Adrenal gland (tissue), 12 donors: ENCODE data around the gene CCDC85C. TPM values are rescaled to one million over a fixed set of nuclear protein-coding genes. Genes with fewer than 3 reads are reported as not detected.

Source experiments
- DNase-seq, 7 donors: peaks; one replicate each; pipeline ENCODE4 v3.0.0-alpha.2; 2019 to 2020
- H3K27ac ChIP-seq, 5 donors: fragments of 200-600 bp; sonication (generic) in 4 of 5; 1 replicate in 3 of 5; 2 replicates in 2 of 5; pipeline versions ENCODE4 v1.5.1 to v1.8.0; 2016 to 2020; ENCODE audit warnings: mild to moderate bottlenecking in 1 of 5
- H3K27me3 ChIP-seq: fragments of 200-600 bp; 2 replicates; pipeline ENCODE4 v1.8.0; 2021
- H3K36me3 ChIP-seq, 2 donors: fragments of 200-600 bp; replicated peaks in 1 of 2; 1 replicate in 1 of 2; 2 replicates in 1 of 2; pipeline versions ENCODE4 v1.5.1 to v1.8.0; 2018 to 2022
- H3K4me1 ChIP-seq, 2 donors: fragments of 200-600 bp; replicated peaks in 1 of 2; 1 replicate in 1 of 2; 2 replicates in 1 of 2; pipeline versions ENCODE4 v1.5.1 to v1.8.0; 2018 to 2021
- H3K4me3 ChIP-seq, 4 donors: fragments of 200-600 bp; sonication (generic) in 3 of 4; one replicate each; pipeline ENCODE4 v1.5.1; 2016 to 2018
- H3K9me3 ChIP-seq, 3 donors: fragments of 200-600 bp; sonication (generic) in 1 of 3; replicated peaks in 1 of 3; 1 replicate in 2 of 3; 2 replicates in 1 of 3; pipeline versions ENCODE4 v1.5.1 to v1.8.0; 2016 to 2021
- POLR2A ChIP-seq, 2 donors: fragments of 450-650 bp; IDR thresholded peaks; one replicate each; pipeline ENCODE4 v1.6.1; 2017; ENCODE audit warnings: antibody characterized with exemption in 2 of 2, mild to moderate bottlenecking in 2 of 2, moderate library complexity in 1 of 2
- WGBS, 4 donors: extraction: QIAGEN DNeasy Blood & Tissue Kit in 2 of 4; methylation state at CpG; one replicate each; pipeline versions ENCODE4 v1.1.5 to v1.1.7; 2013 to 2017; 5-methylcytosine and 5-hydroxymethylcytosine counted together
- intact Hi-C, 2 donors: fragments of 100-400 bp; cut with DNase I; formaldehyde crosslinking; loops; one replicate each; pipeline versions ENCODE4 v1.14.1 to v1.15.0; 2022 to 2023
- polyA plus RNA-seq, 3 donors: library from polyadenylated mRNA; stranded (reverse); fragments of 200-250 nt in 2 of 3; fragments of 350-450 nt in 1 of 3; fragmentation: Illumina TruSeq in 1 of 3; extraction: RNeasy Lipid Tissue Mini Kit (QIAGEN cat#74804) in 1 of 3; gene quantifications; one replicate each; pipeline ENCODE4 v1.2.3, GENCODE V29; 2013 to 2014
- total RNA-seq, 9 donors: library from RNA; depleted of rRNA in 4 of 9; stranded (reverse); fragments of >200 nt in 4 of 9; fragments of 120-200 nt in 1 of 9; fragmentation: NEBNext Ultra II Directional in 1 of 9; extraction: Animal tissue kit (Norgen Biotek cat#: 25700) in 1 of 9; gene quantifications; one replicate each; pipeline versions ENCODE4 v1.1.0 to v1.2.4, GENCODE V29; 2013 to 2023
- TF ChIP-seq, protein P1 (sequence below), 6 experiments: fragments of 450-650 bp in 4 of 6; fragments of 200-600 bp in 2 of 6; sonication (generic) in 1 of 6; IDR thresholded peaks; 1 replicate in 5 of 6; 2 replicates in 1 of 6; pipeline versions ENCODE4 v1.5.1 to v1.8.0; 2016 to 2021; ENCODE audit warnings: antibody characterized with exemption in 6 of 6, mild to moderate bottlenecking in 2 of 6, moderate library complexity in 1 of 6
- donor health status: healthy with polysubstance abuse.
- donor health status: Bipolar disorder and iron deficiency.
- donor health status: DM: yes; HTN: yes; CAD: no.
- donor health status: DM: no; HTN: no; CAD: no.
- donor health status: DM: no; HTN: no; CAD: no.
- donor health status: DM: yes; HTN: yes; CAD: no.

Gene CCDC85C
- total and polyA plus RNA-seq, 12 donors = 4.2 to 59.0 (median 37.9) TPM

DNA sequence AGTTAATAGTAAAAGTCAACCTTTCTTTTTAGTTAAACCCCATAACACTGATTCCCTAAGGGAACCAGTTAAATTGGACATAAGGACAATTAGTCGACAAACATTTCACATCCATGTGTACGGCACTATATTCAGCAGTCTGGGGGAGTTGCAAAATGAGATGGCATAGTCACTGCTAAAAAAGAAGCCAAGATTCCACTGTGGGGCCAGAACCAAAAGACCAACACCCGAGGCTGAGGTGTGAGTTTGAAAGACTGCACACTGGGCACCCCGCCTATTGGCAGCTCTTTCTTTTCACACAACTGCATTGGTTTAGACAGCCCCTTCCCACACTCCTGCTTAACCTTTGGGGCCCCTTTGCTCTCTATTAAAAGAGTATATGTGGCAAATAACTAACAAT, 140.0 kb downstream of the CCDC85C start:
- Histone ChIP-seq H3K4me3 (no peak overlapping the region), H3K4me1 (peaks cover 0 to 12% of the 10 kb centered on the region in 2 donors), H3K27me3 (no peaks in the 10 kb centered on the region), H3K27ac (no peak overlapping the region), H3K9me3 (no peaks in the 10 kb centered on the region), H3K36me3 (peaks cover 0 to 33% of the 10 kb centered on the region in 2 donors)
- intact Hi-C loops = no loop called here
- TF ChIP-seq, protein P1, sequence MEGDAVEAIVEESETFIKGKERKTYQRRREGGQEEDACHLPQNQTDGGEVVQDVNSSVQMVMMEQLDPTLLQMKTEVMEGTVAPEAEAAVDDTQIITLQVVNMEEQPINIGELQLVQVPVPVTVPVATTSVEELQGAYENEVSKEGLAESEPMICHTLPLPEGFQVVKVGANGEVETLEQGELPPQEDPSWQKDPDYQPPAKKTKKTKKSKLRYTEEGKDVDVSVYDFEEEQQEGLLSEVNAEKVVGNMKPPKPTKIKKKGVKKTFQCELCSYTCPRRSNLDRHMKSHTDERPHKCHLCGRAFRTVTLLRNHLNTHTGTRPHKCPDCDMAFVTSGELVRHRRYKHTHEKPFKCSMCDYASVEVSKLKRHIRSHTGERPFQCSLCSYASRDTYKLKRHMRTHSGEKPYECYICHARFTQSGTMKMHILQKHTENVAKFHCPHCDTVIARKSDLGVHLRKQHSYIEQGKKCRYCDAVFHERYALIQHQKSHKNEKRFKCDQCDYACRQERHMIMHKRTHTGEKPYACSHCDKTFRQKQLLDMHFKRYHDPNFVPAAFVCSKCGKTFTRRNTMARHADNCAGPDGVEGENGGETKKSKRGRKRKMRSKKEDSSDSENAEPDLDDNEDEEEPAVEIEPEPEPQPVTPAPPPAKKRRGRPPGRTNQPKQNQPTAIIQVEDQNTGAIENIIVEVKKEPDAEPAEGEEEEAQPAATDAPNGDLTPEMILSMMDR (IDR thresholded peaks at IDR 0.05) = no peak
- TF ChIP-seq POLR2A (IDR thresholded peaks at IDR 0.05) = no peak
- 81 to 93% (median 92%) methylated on average over 4 of the region's 4 CpGs for WGBS, 4 donors
- DNase-seq = no peak

DNA sequence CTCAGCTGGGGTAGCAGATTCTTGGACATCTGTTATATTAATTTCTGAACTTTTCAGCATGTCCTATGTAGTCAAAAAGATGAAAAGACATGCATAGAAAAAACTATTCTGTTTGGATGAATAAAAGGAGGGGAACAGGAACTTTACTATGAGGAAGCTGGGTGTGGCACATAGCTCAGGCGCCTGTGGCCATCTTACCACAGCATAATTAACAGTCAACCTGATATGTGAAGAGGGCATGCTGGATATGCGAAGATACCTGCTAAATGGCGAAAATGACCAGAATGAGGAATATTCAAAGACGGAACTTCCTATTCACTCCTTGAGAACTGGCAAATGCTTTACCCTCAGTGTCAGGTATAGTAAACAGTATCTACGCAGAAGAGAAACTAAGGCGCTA, 141.8 kb downstream of the CCDC85C start:
- TF ChIP-seq POLR2A (IDR thresholded peaks at IDR 0.05) = no peak
- TF ChIP-seq, protein P1 (IDR thresholded peaks at IDR 0.05) = no peak
- Histone ChIP-seq H3K27me3 (no peaks in the 10 kb centered on the region), H3K9me3 (no peaks in the 10 kb centered on the region), H3K4me3 (no peak overlapping the region), H3K27ac (no peak overlapping the region), H3K36me3 (peaks cover 0 to 43% of the 10 kb centered on the region in 2 donors), H3K4me1 (peaks cover 0 to 5% of the 10 kb centered on the region in 2 donors)
- 65 to 78% (median 76%) methylated on average over 6 of the region's 6 CpGs for WGBS, 4 donors
- intact Hi-C loops = no loop called here
- DNase-seq = no peak

- TF ChIP-seq, protein P1 (IDR thresholded peaks at IDR 0.05) = no peak
- no peak for TF ChIP-seq POLR2A (IDR thresholded peaks at IDR 0.05)
- H3K27me3 ChIP-seq = no peaks in the 10 kb centered on the region
- no peak overlapping the region for H3K27ac ChIP-seq
- DNase-seq = no peak
- H3K4me1 ChIP-seq = no peaks in the 10 kb centered on the region
- peaks cover 0 to 48% of the 10 kb centered on the region in 2 donors for H3K36me3 ChIP-seq
- 87 to 96% (median 95%) methylated on average over 5 of the region's 5 CpGs for WGBS, 4 donors
- H3K4me3 ChIP-seq = no peak overlapping the region
- intact Hi-C loops = no loop called here
- H3K9me3 ChIP-seq = no peaks in the 10 kb centered on the region
Observed at GRCh38 chr14:99461411-99462085, 142.5 kb downstream of the CCDC85C start.

DNA sequence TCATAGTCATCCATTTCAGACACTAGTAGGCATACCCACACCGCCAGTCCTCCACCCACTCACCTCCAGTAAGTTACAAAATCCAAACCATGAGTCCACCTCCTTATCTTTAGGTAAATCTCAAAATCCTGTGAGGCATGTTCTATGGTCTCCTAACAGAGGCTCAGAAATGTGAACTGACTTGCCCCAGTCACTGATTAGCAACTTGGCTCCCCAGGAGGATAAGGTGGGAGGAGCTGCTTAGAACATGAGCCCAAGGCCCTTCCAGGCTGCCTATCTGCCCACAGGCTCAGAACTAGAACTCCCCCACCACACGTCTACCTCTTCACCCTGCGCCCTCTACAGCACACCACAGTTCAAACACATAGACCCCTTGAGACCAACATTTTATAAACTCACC, 143.2 kb downstream of the CCDC85C start:
- 91 to 98% (median 93%) methylated on average over 3 of the region's 3 CpGs for WGBS, 4 donors

More for the DNA sequence above, 143.2 kb downstream of the CCDC85C start:
- no peak for TF ChIP-seq POLR2A (IDR thresholded peaks at IDR 0.05)
- TF ChIP-seq, protein P1 (IDR thresholded peaks at IDR 0.05) = no peak
- H3K36me3 ChIP-seq = peaks cover 0 to 52% of the 10 kb centered on the region in 2 donors
- intact Hi-C loops = no loop called here
- H3K27ac ChIP-seq = no peak overlapping the region
- H3K4me3 ChIP-seq = no peak overlapping the region
- no peak for DNase-seq
- H3K27me3 ChIP-seq = no peaks in the 10 kb centered on the region
- no peaks in the 10 kb centered on the region for H3K4me1 ChIP-seq
- H3K9me3 ChIP-seq = no peaks in the 10 kb centered on the region
